BJ (cell line): ENCODE results near the gene ZNHIT3. TPM values are rescaled to one million over a fixed set of nuclear protein-coding genes. Genes with fewer than 3 reads are reported as not detected.

Source experiments
- CTCF ChIA-PET: fragments of 350-600 bp; formaldehyde crosslinking; extraction: SDS; loops from one replicate; lab custom pipeline; 2021; ENCODE audit warnings: antibody characterized with exemption, inconsistent platforms; lab: Yijun Ruan, JAX
- POLR2A ChIA-PET: fragments of 300-600 bp; sonication (Branson Sonifier 250); formaldehyde crosslinking; extraction: SDS; loops from one replicate; lab custom pipeline; 2021; ENCODE audit warnings: antibody characterized with exemption; lab: Charles Lee
- DNase-seq: peaks from one replicate; pipeline ENCODE4 v3.0.0-alpha.2; 2011; ENCODE audit warnings: low read depth
- H3K27me3 ChIP-seq: 2 replicates; pipeline ENCODE4 v1.6.0; 2011; ENCODE audit warnings: low read length; ENCODE audit not compliant: control insufficient read depth, insufficient read depth
- H3K36me3 ChIP-seq: 2 replicates; pipeline ENCODE4 v1.5.1; 2011; ENCODE audit warnings: low read length; ENCODE audit not compliant: control insufficient read depth, insufficient read depth
- H3K4me3 ChIP-seq: 2 replicates; pipeline ENCODE4 v1.5.1; 2011; ENCODE audit warnings: low read depth, mild to moderate bottlenecking, control low read depth, low read length
- CTCF ChIP-seq: IDR thresholded peaks from 2 replicates; pipeline ENCODE4 v1.5.1; 2011; ENCODE audit warnings: low read depth, mild to moderate bottlenecking, control low read depth, inconsistent platforms, low read length, moderate library complexity; ENCODE audit not compliant: insufficient read depth
- polyA plus RNA-seq: library from polyadenylated mRNA; depleted of rRNA; stranded (reverse); fragments of >200 nt; gene quantifications from 2 replicates; pipeline ENCODE4 v1.2.3, GENCODE V29; 2011

The ZNHIT3 gene
- polyA plus RNA-seq, 1 experiment, result 43.6 TPM

GRCh38 chr17:36464765-36465088 is 21.8 kb upstream of the ZNHIT3 start:
- Histone ChIP-seq H3K4me3 (no peak overlapping the region), H3K36me3 (no peaks in the 10 kb centered on the region), H3K27me3 (peaks cover 3% of the 10 kb centered on the region)
- POLR2A ChIA-PET, result no interaction called here
- DNase-seq, result no peak
- TF ChIP-seq CTCF, result no peak
- CTCF ChIA-PET, result interaction anchor here (0.9 kb wide), 1 partner anchor 18 kb away, joined by 5 read pairs; no protein-coding TSS in a partner anchor

GRCh38 chr17:36468903-36469635 is 17.4 kb upstream of the ZNHIT3 start:
- no peak for TF ChIP-seq CTCF
- ChIA-PET CTCF (interaction anchor here (2.0 kb wide), 1 partner anchor 14 kb away, joined by 6 read pairs; no protein-coding TSS in a partner anchor), POLR2A (no interaction called here)
- Histone ChIP-seq H3K4me3 (no peak overlapping the region), H3K36me3 (no peaks in the 10 kb centered on the region), H3K27me3 (peaks cover 3% of the 10 kb centered on the region)
- DNase-seq, result no peak

GRCh38 chr17:36469733-36470132 is 16.7 kb upstream of the ZNHIT3 start:
- ChIA-PET CTCF (interaction anchor here (2.0 kb wide), 1 partner anchor 14 kb away, joined by 6 read pairs; no protein-coding TSS in a partner anchor), POLR2A (no interaction called here)
- no peak for TF ChIP-seq CTCF
- no peak for DNase-seq
- H3K27me3 ChIP-seq, result peaks cover 3% of the 10 kb centered on the region
- no peaks in the 10 kb centered on the region for H3K36me3 ChIP-seq
- H3K4me3 ChIP-seq, result no peak overlapping the region

DNA sequence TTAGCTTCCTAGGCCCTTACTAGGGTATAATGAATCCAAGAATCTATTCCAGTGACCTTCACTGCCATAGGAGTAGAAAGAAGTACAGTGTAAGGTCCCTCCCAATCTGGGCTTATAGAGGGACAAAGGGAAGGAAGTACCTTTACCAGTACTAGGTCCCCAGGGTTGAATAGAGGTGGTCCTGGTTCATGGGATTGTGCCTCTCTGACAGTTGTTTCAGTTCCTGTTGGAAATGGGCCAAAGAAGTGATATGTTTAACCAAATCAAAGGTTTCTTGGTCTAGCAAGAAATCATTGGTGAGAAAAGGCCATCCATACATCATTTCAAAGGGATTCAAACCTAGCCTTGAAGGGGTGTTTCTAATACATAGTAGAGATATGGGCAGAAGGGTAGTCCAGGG is 16.0 kb upstream of the ZNHIT3 start:
- TF ChIP-seq CTCF, result no peak
- no peaks in the 10 kb centered on the region for H3K36me3 ChIP-seq
- ChIA-PET POLR2A (no interaction called here), CTCF (interaction anchor here (2.0 kb wide), 1 partner anchor 13 kb away, joined by 6 read pairs; no protein-coding TSS in a partner anchor)
- no peak overlapping the region for H3K4me3 ChIP-seq
- DNase-seq, result no peak
- H3K27me3 ChIP-seq, result peaks cover 1% of the 10 kb centered on the region

DNA sequence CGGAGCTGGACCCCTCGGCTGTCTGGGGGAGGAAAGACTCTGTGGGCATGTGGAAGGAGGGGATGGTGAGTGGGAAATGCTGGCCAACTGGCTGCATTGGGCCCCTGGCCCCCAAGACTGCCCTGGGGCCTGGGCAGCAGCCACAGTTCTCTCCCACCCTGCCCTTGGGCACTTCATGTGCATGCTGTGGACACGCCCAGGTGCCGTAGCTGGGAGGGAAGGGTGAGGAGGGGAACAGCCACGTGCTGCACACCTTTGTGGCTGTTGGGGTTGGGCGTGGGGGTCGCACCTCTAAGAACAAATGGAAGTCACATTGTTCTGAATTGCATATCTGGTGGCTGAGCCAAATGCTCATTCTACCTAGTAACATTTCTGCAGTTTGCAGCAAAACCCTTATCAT is 11.9 kb upstream of the ZNHIT3 start:
- DNase-seq, result no peak
- H3K27me3 ChIP-seq, result no peaks in the 10 kb centered on the region; the same call in 1 of the 2 replicates
- TF ChIP-seq CTCF, result no peak
- no peaks in the 10 kb centered on the region for H3K36me3 ChIP-seq
- ChIA-PET POLR2A (no interaction called here), CTCF (no interaction called here)
- H3K4me3 ChIP-seq, result no peak overlapping the region
